Neural cell (in vitro differentiated cells): ENCODE data around the gene SUFU. TPM values are rescaled to one million over a fixed set of nuclear protein-coding genes. Genes with fewer than 3 reads are reported as not detected.

ENCODE experiments used
- H2AFZ ChIP-seq: fragments of 200-600, 300-800 bp; sonication (generic), shearing (Covaris generic); 2 replicates; pipeline ENCODE4 v1.6.0; 2014; ENCODE audit warnings: low read depth, mild to moderate bottlenecking, antibody characterized with exemption, low read length, moderate library complexity
- H3F3A ChIP-seq: fragments of 200-600 bp; shearing (Covaris generic); 2 replicates; pipeline ENCODE4 v1.6.1; 2016; ENCODE audit warnings: mild to moderate bottlenecking, moderate library complexity, mixed read lengths, antibody characterized with exemption, low read length; ENCODE audit not compliant: insufficient read depth, poor library complexity, severe bottlenecking
- H3K27ac ChIP-seq: fragments of 200-600, 300-800 bp; sonication (generic), shearing (Covaris generic); 2 replicates; pipeline ENCODE4 v1.5.1; 2014; ENCODE audit warnings: mild to moderate bottlenecking, low read length, moderate library complexity
- H3K27me3 ChIP-seq: fragments of 300-800, 200-600 bp; sonication (generic), shearing (Covaris generic); 2 replicates; pipeline ENCODE4 v1.6.0; 2014; ENCODE audit warnings: mild to moderate bottlenecking, low read depth, low read length, moderate library complexity; ENCODE audit not compliant: insufficient read depth
- H3K36me3 ChIP-seq: fragments of 300-800, 200-600 bp; sonication (generic), shearing (Covaris generic); 2 replicates; pipeline ENCODE4 v1.5.1; 2014; ENCODE audit warnings: mild to moderate bottlenecking, antibody characterized with exemption, low read length, moderate library complexity; ENCODE audit not compliant: insufficient read depth
- H3K4me2 ChIP-seq: fragments of 300-800, 200-600 bp; sonication (generic), shearing (Covaris generic); 2 replicates; pipeline ENCODE4 v1.6.0; 2014; ENCODE audit warnings: mild to moderate bottlenecking, low read length
- H3K4me3 ChIP-seq: fragments of 300-800, 200-600 bp; sonication (generic), shearing (Covaris generic); 2 replicates; pipeline ENCODE4 v1.5.1; 2014; ENCODE audit warnings: mild to moderate bottlenecking, low read length, moderate library complexity
- H3K79me2 ChIP-seq: fragments of 200-600 bp; shearing (Covaris generic); replicated peaks from 2 replicates; pipeline ENCODE4 v1.6.0; 2014; ENCODE audit warnings: mild to moderate bottlenecking, low read length, moderate library complexity; ENCODE audit not compliant: insufficient read depth
- H3K9ac ChIP-seq: fragments of 300-800, 200-600 bp; sonication (generic), shearing (Covaris generic); 2 replicates; pipeline ENCODE4 v1.6.1; 2016; ENCODE audit warnings: mild to moderate bottlenecking, low read length, mixed read lengths
- H3K9me2 ChIP-seq: fragments of 200-600 bp; shearing (Covaris generic); 2 replicates; pipeline ENCODE4 v1.6.1; 2016; ENCODE audit warnings: mild to moderate bottlenecking, low read length, mixed read lengths; ENCODE audit not compliant: insufficient read depth
- H3K9me3 ChIP-seq: fragments of 200-600, 300-800 bp; sonication (generic), shearing (Covaris generic); 2 replicates; pipeline ENCODE4 v1.6.1; 2016; ENCODE audit warnings: mild to moderate bottlenecking, mixed run types, low read length, moderate library complexity, mixed read lengths
- H4K20me1 ChIP-seq: fragments of 200-600 bp; shearing (Covaris generic); 2 replicates; pipeline ENCODE4 v1.6.1; 2016; ENCODE audit warnings: mild to moderate bottlenecking, mixed run types; ENCODE audit not compliant: insufficient read depth
- CTCF ChIP-seq: fragments of 450-650 bp; IDR thresholded peaks from 2 replicates; pipeline ENCODE4 v1.5.1; 2014; ENCODE audit warnings: antibody characterized with exemption, mild to moderate bottlenecking, moderate library complexity; ENCODE audit not compliant: poor library complexity, severe bottlenecking
- EP300 ChIP-seq: fragments of 450-650 bp; conservative IDR thresholded peaks from 2 replicates; pipeline ENCODE4 v1.6.1; 2014; ENCODE audit warnings: antibody characterized with exemption, mild to moderate bottlenecking, moderate library complexity; ENCODE audit not compliant: poor library complexity, severe bottlenecking
- EZH2 ChIP-seq: fragments of 200-600, 300-800 bp; shearing (Covaris generic), sonication (generic); IDR thresholded peaks from 2 replicates; pipeline ENCODE4 v1.6.1; 2014; ENCODE audit warnings: antibody characterized with exemption, low read length, borderline replicate concordance, mild to moderate bottlenecking; ENCODE audit not compliant: insufficient read depth, poor library complexity, severe bottlenecking
- MXI1 ChIP-seq: fragments of 450-650 bp; conservative IDR thresholded peaks from 2 replicates; pipeline ENCODE4 v1.6.1; 2014; ENCODE audit warnings: antibody characterized with exemption, mild to moderate bottlenecking; ENCODE audit not compliant: poor library complexity, severe bottlenecking
- POLR2AphosphoS5 ChIP-seq: IDR thresholded peaks from 2 replicates; pipeline ENCODE4 v1.6.1; 2012
- RAD21 ChIP-seq: fragments of 450-650 bp; conservative IDR thresholded peaks from 2 replicates; pipeline ENCODE4 v1.6.1; 2014; ENCODE audit warnings: antibody characterized with exemption, mild to moderate bottlenecking, moderate library complexity
- REST ChIP-seq: IDR thresholded peaks from 2 replicates; pipeline ENCODE4 v1.6.1; 2012; ENCODE audit warnings: borderline replicate concordance
- SMC3 ChIP-seq: fragments of 450-650 bp; conservative IDR thresholded peaks from 2 replicates; pipeline ENCODE4 v1.6.1; 2014; ENCODE audit warnings: antibody characterized with exemption, mild to moderate bottlenecking, moderate library complexity; ENCODE audit not compliant: poor library complexity
- TAF1 ChIP-seq: IDR thresholded peaks from 2 replicates; pipeline ENCODE4 v1.6.1; 2012; ENCODE audit warnings: low read depth
- polyA plus RNA-seq: library from polyadenylated mRNA; depleted of rRNA; stranded (reverse); fragments of >200 nt; gene quantifications from 2 replicates; pipeline ENCODE4 v1.2.3, GENCODE V29; 2014

Gene SUFU
- polyA plus RNA-seq, 1 donor from 2014 or later: 4.8 TPM

- Histone ChIP-seq H3K9me2 (no peaks in the 10 kb centered on the region), H3K4me2 (no peak overlapping the region), H2AFZ (no peak overlapping the region), H3K27ac (no peak overlapping the region), H3K79me2 (peaks cover 4% of the 10 kb centered on the region), H3K27me3 (no peaks in the 10 kb centered on the region), H3K4me3 (no peak overlapping the region), H3K9ac (no peak overlapping the region), H3K9me3 (no peaks in the 10 kb centered on the region), H3K36me3 (no peaks in the 10 kb centered on the region), H3F3A (no peaks in the 10 kb centered on the region), H4K20me1 (no peaks in the 10 kb centered on the region)
- TF ChIP-seq EZH2 (no peak), POLR2AphosphoS5 (no peak), EP300 (no peak), REST (no peak), MXI1 (no peak), SMC3 (no peak), CTCF (no peak), TAF1 (no peak), RAD21 (no peak)
Observed at GRCh38 chr10:102593074-102593803, 89.5 kb downstream of the SUFU start.

- H3K9me2 ChIP-seq: no peaks in the 10 kb centered on the region
- no peaks in the 10 kb centered on the region for H4K20me1 ChIP-seq
- peaks cover 4% of the 10 kb centered on the region for H3K79me2 ChIP-seq
- TF ChIP-seq EP300: no peak
- TF ChIP-seq POLR2AphosphoS5: no peak
- TF ChIP-seq MXI1: no peak
- no peak for TF ChIP-seq SMC3
- TF ChIP-seq EZH2: no peak
- TF ChIP-seq REST: no peak
- TF ChIP-seq CTCF: no peak
- no peak for TF ChIP-seq RAD21
- TF ChIP-seq TAF1: no peak
- no peak overlapping the region for H3K27ac ChIP-seq
- no peak overlapping the region for H3K9ac ChIP-seq
- no peaks in the 10 kb centered on the region for H3K36me3 ChIP-seq
- H3K4me3 ChIP-seq: no peak overlapping the region
- H3F3A ChIP-seq: no peaks in the 10 kb centered on the region
- no peak overlapping the region for H3K4me2 ChIP-seq
- no peaks in the 10 kb centered on the region for H3K27me3 ChIP-seq
- H2AFZ ChIP-seq: no peak overlapping the region
- no peaks in the 10 kb centered on the region for H3K9me3 ChIP-seq
Observed at GRCh38 chr10:102593804-102594079, 90.0 kb downstream of the SUFU start.
